GM19043 (cell line): Measurements from ENCODE around the gene CUX1.

Source experiments
- ATAC-seq: cut with Tn5 transposase; IDR thresholded peaks from one replicate; pipeline ENCODE4 v1.9.1; 2021; ENCODE audit warnings: low read depth; ENCODE audit not compliant: unreplicated experiment

The CUX1 gene

DNA sequence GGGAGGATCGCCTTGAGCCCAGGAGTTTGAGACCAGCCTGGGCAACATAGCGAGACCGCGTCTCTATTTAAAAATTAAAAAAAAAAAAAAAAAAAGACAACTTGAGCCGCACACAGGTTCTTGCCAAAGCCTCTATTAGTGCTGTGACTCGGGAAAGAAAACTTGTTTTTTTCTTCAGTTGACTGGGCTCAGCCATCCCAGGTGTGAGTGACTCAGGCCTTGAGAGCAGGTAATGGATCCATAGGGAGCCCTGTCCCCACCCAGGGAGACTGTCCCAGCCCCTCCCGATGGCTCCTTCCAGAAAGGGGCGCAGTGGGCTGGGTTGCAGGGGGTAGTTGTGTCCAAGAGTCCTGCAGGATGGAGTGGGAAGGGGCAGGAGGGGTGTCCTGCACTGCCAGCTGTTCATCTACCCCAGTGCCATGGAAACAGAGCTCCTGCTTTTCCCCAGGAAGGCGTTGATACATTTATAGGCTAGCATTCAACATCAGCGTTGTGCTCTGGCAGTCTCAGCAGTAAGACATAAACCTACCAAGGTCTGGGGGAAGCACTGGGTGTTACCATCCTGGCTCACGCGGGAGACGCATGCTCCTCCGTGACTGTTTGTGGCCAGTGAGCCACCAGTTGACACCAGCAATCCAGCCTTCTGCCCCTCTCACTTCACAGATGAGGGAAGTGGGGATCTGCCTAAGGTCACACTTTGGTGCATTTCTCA lies 126.6 kb downstream of the CUX1 start:
- ATAC-seq: no peak

DNA sequence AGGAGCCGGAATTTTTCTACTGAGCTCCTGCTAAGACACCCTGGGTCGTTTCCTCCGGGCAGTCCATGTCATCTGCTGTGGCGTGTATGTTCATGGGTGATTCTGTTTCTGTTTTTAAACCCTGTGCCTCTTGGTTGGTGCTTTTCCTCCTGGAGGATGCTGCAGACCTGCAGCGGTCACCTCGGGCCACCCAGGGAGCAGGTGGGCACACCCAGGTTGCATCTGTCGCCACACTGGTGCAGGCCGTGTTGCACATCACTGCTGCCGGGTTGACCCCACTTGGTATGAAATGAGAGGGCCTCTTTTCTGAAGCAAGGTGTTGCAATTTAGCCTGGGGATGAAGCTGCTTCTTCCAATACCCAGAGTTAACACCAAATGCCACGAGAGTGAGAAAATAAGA lies 127.2 kb downstream of the CUX1 start:
- ATAC-seq: no peak

DNA sequence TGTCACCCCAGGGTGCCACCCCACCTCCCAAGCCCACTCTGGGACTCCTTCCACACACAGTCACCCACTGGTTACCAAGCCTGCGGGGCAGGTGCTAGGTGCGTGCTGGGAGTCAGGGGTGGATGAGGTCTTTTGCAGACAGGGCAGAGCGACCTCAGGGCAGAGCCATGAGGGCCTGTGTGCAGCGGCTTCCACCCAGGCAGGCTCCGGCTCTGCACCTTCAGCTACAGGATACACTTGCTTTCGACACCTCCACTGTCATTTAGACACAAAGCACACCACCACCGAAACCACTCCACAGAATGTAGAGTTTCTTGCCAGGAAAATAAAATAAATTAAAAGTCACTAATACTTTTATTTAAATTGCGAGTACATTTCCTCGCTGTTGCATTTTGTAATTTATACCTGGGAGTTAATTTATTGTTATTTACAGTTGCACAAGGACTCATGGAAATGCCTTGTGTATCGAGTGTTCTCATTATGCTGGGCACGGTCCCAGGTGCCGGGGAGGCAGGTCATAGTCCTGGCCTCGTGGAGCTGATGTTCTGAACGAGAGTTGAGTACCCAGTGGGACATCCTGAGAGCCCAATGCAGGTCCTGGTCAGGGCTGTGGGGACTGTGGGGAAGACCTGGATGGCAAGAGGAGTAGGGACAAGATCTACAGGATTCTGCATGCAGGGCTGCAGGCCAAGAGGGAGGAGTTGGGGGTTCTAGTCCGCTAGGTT lies 127.8 kb downstream of the CUX1 start:
- ATAC-seq: no peak

DNA sequence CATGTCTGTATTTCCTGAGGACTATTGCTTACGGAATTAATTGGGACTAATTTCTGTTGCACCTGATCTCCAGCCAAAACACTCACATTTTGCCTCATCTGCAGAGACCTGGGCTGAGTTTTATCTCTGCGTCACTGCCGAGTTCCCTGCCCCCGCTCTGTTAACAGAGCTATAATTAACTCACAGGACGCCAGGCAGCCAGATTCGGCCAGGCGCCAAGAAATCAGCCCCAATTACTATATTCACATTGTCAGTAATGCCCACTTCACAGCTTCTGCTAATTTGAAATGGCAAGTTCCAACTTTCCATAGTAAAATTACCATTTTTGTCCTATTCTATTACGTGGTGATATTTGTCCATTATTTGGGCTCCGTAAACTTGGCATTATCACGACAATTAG lies 130.5 kb downstream of the CUX1 start:
- no peak for ATAC-seq

DNA sequence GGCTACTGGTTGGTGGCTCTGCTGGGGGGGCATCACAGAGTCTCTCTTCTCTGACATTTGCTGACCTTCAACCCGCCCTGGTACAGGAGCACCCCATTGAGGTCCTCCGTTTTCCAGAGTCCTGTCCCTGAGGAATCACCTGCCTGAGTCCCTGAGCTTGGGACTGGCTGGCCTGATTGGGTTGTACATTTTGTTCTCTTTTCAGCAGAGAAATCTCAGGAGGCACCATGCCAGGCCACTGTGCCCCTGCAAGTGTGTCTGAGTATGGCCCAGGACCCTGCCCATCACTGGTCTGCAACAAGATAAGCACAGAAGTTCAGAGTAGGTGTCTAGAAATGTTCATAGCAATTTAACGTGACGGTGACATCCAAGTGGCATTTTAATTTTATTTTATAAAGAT lies 131.2 kb downstream of the CUX1 start:
- no peak for ATAC-seq

DNA sequence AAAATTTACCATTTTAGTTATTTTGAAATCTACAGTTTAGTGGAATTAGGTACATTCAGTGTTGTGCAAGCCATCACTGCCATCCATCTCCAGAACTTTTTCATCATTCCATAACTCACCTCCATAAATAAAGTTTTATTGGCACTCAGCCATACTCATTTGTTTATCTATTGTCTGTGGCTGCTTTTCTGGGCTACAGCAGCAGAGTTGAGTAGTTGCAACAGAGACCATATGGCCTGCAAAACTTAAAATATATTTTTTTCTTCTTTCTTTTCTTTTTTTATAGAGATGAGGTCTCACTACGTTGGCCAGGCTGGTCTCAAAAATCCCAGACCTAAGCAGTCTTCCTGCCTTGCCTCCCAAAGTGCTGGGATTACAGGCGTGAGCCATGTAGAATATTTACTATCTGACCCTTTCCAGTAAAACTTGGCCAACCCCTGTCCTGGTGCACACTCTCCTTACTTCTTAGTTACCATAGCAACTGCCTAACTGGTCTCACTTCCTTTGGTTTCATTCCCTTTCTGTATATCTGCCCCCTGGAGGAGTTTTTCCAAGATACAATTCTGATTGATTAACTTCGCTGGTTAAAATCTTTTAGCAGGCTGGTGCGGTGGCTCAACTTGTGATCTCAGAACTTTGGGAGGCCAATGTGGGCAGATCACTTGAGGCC lies 133.2 kb downstream of the CUX1 start:
- ATAC-seq: no peak

DNA sequence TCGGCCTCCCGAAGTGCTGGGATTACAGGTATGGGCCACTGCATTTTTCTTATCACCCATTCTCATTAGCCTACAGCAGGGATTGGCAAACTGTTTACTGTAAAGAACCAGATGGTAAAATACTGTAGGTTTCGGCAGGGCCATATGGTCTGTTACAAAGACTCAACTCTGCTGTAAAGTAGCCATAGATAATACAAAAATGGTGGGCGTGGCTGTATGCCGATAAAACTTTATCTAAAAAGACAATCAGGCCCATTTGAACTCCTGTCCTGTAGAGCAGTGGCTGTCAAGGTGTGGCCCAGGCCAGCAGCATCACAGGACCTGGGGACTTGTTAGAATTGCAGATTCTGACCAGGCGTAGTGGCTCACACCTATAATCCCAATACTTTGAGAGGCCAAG lies 134.3 kb downstream of the CUX1 start:
- ATAC-seq: no peak

DNA sequence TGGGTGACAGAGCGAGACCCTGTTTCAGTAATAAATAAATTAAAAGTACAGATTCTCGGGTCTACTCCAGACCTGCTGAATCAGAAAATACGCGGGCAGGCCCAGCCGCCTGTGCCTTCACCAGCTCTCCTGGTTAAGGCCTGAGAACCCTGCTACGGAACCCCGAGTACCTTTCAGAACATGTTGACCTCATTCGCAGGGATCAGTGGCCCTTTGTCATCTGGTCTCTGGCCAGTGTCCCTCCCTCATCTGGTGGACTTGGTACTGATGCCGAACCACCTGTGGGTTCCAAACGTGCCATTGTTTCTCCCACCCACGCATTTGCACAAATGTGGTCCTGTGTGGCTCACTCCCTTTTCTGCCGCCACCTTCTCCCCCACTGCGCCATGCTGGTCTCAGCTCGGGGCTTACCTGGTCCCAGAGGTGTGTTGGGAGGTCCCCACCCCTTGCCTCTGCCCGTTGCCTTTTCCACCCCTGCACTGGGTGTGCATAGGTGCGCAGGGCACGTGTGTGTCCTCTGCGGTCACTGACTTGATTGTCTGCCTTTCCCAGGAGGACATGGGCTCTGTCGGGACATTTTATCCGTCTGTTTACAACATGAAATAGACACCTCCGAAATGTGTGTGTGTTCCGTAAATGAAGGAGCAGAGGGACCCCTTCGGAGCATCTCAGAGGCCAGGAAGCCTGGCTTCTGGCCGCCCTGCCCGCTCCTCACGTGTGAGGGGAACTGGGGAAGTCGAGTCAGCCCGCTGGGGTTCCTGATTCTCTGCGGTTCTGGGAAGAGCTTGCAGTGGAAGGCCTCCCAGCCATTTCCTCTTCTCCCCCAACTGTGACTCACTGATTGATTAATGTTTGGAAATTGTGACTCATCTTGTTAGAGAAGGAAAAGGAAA lies 135.2 kb downstream of the CUX1 start:
- no peak for ATAC-seq

DNA sequence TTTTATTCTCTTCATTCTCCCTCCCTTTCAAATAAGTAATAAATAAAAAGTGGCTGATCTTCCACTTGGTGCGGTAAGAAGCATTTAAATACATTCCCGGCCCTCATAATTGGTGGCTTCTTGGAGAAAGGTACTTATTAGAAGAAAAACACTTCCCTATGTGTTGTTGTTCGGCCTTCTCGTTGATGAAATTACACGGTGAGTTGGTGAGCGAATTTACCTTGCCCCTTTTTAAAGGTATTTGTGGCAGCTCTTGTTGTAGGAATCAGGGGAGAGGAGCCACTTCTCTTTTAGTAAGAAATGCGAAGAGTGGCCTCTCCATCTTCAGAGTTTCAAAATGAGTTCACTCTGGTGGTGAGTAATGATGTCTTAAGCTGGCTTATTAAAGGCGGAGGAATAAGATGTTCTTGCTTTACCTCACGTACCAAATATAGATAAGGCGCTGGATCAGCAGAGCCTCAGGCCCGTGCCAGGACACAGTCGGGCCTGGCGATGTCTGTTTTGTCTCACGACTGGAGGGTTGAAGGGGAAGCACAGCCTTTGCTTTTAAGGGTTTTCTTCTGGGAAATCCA lies 135.9 kb downstream of the CUX1 start:
- ATAC-seq: no peak

DNA sequence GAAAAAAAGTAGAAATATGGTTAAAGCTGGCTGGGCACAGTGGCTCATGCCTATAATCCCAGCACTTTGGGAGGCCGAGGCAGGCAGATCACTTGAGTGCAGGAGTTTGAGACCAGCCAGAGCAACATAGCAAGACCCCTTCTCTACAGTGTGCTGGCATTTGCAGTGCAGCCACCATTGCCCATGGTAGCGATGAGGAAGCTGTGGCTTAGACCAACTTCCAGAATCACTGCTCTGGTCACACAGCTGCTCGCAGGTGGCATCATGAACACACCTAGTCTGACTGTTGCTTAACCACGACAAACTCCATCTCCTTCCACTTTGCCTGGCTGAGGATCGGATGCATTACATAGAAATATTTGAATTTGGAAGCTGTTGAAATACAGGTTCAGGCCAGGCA lies 137.1 kb downstream of the CUX1 start:
- no peak for ATAC-seq

DNA sequence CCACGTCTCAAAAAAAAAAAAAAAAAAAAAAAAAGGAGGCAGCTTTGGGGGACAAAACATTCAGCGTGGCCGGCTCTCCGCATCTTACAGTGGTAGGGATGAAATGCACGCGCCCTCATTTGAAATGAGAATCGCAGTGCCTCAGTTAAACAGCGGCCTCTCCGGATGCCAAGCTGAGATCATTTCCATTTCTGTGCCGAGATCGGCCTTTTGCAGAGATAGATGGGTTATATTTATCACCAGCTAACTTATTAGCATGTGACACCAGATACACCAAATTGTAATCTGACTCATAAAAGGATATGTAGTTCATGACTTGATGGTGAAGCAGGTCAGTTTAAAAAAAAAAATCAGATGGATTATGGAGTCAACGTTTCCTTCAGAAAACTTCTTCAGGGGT lies 138.7 kb downstream of the CUX1 start:
- ATAC-seq: no peak

DNA sequence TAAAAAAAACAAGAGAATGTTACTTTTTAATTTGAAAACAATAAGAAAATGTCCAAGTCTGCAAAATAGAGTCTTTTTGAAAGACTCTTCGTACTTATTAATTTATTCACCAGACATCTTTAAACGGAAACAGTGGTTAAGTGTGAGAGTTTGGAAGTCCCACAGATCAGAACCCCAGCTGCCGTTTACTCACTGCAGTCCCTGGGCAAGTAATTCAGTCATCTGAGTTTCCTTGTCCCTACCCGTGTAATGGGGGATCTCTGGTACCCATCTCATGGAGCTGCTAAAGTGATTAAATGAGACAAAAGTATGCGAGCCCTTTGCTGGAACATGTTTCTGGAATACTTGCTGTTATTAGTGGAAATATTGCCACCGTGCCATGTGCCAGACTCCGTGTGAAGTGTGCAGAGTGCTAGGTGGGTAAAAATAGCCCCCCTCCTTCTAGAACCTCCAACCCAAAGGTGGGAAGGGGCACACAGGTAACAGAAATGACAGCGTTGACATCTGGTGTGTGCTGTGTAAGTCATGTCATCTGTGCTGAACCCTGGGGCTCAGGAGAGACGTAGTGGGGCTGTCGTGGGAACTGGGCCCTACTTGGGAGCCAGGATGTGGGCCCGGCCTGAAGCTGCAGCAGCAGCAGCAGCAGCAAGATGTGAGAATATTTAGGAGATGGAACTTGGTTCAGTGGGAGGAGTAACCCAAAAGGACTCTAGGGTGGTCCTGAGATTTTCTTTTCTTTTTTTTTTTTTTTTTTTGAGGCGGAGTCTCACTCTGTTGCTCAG lies 140.5 kb downstream of the CUX1 start:
- ATAC-seq: no peak

DNA sequence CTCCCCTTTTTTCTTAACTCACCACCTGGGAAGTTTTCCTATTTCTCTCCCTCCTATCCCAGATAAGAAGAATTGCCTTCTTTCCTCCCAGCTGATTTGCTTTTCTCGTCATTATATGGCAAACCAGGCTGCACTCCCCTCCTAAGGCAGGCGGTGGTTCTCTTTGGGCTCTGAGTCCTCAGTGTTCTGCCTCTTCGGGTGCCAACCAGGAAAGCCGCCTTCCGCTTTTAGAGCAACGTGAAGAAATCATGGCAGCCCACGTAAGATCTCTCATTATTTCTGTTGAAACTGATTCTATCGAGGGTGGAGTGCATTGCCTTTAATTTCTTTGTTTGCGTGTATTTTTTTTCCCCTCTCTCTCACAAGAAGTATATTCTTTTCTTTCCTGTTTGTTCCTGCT lies 141.9 kb downstream of the CUX1 start:
- no peak for ATAC-seq

DNA sequence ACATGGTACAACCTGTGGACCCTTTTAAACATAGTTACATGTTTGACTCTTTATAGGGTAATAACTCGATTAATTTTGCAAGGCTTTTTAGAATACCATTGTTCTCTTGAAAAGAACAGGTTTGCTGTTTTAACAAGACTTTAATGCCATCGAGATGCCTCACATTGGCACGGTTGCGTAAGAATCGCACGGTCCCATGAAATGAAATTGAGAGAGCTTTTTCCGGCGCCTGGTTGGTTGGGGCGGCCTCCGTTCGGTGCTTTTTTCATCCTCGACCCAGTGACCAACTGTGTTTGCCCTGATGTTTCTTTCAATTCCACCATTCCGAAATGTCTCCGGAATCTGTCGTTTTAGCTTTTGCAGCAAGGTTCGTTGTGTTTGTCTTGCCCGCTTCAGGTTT lies 142.4 kb downstream of the CUX1 start:
- ATAC-seq: no peak

DNA sequence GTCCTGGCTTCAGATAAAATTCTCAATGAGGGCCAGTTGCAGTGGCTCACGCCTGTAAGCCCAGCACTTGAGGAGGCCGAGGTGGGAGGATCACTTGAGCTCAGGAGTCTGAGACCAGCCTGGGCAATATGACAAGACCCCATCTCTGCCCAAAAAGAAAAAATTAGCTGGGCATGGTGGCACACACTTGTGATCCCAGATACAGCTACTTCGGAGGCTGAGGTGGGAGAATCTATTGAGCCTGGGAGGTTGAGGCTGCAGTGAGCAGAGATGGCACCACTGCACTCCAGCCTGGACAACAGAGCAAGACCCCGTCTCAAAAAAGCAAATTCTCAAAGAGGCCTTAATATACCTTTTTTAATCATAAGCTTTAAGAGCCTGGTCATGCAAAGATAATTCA lies 142.9 kb downstream of the CUX1 start:
- ATAC-seq: no peak

DNA sequence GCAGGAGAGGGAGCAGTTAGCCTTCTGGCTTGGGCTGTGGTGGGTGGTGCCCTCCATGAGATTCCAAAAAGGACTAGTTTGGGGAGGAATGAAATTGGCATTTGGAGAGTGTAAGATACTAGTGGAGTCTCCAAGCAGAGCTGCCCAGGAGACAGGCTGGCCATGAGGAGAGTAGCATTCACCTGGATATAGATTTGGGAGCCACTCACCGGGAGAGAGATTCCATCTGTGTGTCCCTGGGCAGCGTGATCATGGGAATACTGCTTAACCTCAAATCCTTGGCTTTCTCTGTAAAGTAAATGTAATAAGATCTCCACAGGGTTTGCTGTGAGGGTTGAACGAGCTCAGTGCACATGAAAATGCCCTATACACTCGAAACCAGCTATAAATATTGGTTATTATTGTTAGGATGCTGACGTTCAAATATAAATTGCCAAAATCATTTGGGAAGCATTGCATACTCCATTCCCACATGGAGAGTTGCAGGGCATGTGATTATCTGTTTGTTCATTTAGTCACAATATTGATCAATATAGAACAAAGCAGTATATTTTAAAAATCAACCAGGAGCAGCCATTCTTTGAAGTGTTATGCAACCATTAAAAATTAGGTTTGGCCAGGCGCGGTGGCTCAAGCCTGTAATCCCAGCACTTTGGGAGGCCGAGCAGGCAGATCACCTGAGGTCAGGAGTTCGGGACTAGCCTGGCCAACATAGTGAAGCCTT lies 143.7 kb downstream of the CUX1 start:
- no peak for ATAC-seq

DNA sequence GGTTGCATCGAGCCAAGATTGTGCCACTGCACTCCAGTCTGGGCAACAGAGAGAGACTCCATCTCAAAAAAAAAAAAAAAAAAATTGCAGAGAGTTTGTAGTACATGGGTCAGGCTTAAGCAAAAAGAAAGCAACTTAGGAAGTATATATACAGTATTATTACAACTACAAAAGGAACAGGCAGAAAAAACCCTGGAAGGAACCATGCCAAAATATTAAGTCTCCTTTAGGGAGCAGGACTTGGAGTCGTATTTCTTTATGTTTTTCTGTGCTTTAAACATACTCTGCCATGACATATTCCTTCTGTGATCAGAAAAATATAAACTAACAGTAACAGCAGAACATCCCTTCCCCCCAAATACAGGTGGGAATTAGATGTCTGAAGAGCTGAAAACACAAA lies 144.4 kb downstream of the CUX1 start:
- no peak for ATAC-seq

DNA sequence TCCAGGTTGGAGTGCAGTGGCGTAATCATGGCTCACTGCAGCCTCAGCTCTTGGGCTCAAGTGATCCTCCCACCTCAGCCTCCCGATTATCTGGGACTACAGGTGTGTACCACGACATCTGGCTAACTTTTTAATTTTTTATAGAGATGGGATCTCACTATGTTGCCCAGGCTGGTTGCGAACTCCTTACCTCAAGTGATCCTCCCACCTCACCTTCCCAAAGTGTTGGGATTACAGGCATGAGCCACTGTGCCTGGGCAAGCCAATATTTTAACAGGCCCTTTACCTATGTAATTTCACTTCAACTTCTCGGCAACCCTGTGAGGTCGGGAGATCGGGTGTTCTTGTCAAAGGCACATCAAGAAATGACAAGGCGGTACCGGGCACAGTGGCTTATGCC lies 146.3 kb downstream of the CUX1 start:
- no peak for ATAC-seq
